Stimulated activated CD8-positive, alpha-beta memory T cell treated with anti-CD3 and anti-CD28 coated beads, Interleukin-7, amount 100 ng/mL, for 4 hours (primary cell): ENCODE data around the gene PRCP.
"Not testable (repeated sequence)": the region's sequence is repeated elsewhere in the genome, so short reads cannot be mapped to it uniquely, and the experiment has no call there.

ENCODE experiments used
- DNase-seq, 2 donors: peaks; one replicate each; pipeline ENCODE4 v3.0.0-alpha.2; 2020; ENCODE audit warnings: low read depth in 2 of 2

Gene PRCP

GRCh38 chr11:82900277-82901164 is at the start of gene PRCP:
Gene PRCP (minus strand): TSS chr11:82900430. CDS start chr11:82900402, 28 bp downstream.
- DNase-seq, result peak; percentile 88 to 90

GRCh38 chr11:82949352-82949751 is 49.1 kb upstream of the PRCP start:
- no peak for DNase-seq

GRCh38 chr11:82945682-82946081 is 45.5 kb upstream of the PRCP start:
- no peak for DNase-seq

- not testable (repeated sequence) for DNase-seq
Observed at GRCh38 chr11:82945041-82945440, 44.8 kb upstream of the PRCP start.

GRCh38 chr11:82944198-82944597 is 44.0 kb upstream of the PRCP start:
- DNase-seq, result no peak

- not testable (repeated sequence) for DNase-seq
Observed at GRCh38 chr11:82943430-82943829, 43.2 kb upstream of the PRCP start.

- no peak for DNase-seq
Observed at GRCh38 chr11:82942376-82942775, 42.1 kb upstream of the PRCP start.

- DNase-seq, result no peak
Observed at GRCh38 chr11:82939456-82939855, 39.2 kb upstream of the PRCP start.

GRCh38 chr11:82937554-82937953 is 37.3 kb upstream of the PRCP start:
- DNase-seq, result no peak

GRCh38 chr11:82936261-82936660 is 36.0 kb upstream of the PRCP start:
- DNase-seq, result no peak

DNA sequence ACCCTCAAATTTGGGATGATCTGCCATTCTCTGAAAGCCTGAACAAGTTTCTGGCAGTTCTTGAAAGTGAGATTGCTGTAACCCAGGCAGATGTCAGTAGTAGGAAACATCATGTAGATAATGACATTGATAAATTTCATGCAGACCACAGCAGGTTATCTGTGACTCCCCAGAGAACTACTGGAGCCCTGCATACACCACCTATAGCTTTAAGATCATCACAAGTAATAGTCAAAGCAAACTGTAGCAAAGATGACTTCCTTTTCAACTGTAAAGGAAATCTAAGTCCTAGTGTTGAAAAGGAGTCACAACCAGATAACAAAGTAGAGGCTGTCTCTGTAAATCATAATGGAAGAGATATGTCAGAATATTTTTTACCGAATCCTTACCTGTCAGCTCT is 32.3 kb upstream of the PRCP start:
- no peak for DNase-seq

- no peak for DNase-seq
Observed at GRCh38 chr11:82930734-82931133, 30.5 kb upstream of the PRCP start.

DNA sequence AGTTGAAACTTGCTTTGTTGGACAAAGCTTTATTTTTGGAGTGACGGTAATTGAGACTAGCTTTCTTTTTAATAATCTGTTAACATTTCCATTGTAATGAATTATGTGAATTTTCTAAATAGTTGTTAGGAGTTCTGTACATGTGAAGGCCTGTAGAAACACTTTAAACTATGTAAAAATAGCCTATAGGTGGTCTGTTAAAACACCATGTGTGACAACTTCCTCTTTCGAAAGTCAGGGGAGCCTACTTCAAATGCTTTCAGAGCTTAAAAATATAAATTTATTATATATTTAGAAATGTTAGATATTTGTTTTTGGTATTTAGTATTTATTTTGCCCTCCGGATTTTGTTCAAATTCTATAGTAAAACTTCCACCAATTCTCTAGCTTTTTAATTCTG is 30.0 kb upstream of the PRCP start:
- no peak for DNase-seq

GRCh38 chr11:82929121-82929520 is 28.9 kb upstream of the PRCP start:
- DNase-seq, result no peak

DNA sequence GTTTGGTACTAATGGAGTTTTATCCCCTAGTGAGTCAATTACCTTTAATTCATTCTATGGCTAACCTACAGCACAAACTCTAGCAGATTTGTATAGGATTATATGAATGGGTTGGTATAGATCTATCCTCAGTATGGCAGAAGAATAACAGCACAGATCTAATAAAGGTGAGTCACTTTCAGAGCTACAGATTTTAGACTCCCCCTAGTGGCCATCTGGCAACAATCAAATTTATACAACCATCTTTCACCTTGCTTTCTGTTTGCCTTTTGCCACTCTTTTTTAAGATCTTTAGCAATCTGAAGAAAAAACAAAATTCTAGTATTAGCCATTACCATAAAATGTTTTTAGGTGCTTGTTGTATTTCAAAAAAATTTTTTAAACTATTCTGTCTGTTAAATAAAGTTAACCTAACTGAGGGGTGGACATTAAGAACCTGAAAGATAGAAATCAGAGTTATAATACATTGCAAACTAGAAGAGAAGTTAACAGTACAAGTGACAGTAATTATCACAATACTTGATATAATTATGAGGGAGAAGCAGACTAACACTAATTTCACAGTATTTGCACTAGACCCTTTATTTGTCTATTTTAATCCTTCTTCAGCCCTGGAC is 27.1 kb upstream of the PRCP start:
- no peak for DNase-seq

- no peak for DNase-seq
Observed at GRCh38 chr11:82924522-82925224, 24.4 kb upstream of the PRCP start.

DNA sequence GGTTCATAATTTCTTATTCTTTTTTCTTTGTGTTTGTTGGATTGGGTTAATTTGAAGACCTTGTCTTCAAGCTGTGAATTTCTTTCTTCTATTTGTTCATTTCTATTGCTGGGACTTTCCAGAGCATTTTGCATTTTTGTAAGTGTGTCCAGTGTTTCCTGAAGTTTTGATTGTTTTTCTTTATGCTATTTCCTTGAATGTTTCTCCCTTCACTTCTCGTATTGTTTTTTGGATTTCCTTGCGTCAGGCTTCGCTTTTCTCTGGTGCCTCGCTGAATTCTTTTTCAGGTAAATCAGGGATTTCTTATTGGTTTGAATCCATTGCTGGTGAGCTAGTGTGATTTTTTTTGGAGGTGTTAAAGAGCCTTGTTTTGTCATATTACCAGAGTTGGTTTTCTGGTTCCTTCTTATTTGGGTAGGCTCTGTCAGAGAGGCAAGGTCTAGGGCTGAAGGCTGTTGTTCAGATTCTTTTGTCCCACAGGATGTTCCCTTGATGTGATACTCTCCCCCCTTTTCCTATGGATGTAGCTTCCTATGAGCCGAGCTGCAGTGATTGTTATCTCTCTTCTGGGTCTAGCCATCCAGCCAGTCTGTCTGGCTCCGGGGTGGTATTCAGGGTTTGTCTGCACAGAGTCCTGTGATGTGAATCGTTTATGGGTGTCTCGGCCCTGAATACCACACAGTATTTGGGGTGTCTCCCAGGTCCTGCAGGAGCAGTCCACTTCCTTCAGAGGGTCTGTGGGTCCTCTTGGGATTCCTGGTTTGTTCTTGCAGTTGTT is 22.4 kb upstream of the PRCP start:
- not testable (repeated sequence) for DNase-seq

GRCh38 chr11:82920227-82920626 is 20.0 kb upstream of the PRCP start:
- DNase-seq, result not testable (repeated sequence)

- DNase-seq, result not testable (repeated sequence)
Observed at GRCh38 chr11:82919786-82920185, 19.6 kb upstream of the PRCP start.

DNA sequence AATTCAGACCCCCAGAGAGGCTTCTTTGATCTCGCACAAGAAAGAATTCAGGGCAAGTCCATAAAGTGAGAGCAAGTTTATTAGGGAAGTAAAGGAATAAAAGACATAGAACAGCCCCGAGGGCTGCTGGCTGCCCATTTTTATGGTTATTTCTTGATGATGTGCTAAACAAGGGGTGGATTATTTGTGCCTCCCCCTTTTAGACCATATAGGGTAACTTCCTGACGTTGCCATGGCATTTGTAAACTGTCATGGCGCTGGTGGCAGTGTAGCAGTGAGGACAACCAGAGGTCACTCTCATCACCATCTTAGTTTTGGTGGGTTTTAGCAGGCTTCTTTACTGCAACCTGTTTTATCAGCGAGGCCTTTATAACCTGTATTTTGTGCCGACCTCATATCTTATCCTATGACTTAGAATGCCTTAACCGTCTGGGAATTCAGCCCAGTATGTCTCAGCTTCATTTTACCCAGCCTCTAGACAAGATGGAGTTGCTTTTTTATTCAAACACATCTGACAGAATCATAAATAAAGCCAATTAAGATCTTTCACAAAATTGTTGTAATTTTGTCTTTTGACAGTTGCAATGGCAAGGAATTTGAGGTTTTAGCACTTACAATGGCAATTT is 8.9 kb upstream of the PRCP start:
- no peak for DNase-seq

DNA sequence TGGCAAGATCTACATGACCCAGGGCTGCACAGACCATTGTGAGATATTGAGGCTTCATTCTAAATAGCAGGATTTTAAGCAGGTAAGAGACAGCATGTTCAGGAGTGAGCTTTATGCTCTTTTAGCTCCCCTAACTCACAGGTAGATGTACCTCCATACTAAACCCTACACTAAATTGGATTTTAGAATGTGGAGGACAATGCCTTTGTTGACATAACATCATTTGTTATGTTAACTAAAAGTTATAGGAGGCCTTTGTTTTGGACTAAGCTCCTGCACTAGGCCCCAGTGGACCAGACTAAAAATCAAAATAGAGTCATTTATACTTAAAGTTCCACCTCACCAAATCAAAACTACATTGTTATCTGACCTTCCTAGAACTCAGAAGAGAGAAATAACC is 8.1 kb upstream of the PRCP start:
- no peak for DNase-seq
